GM19099 (cell line): ENCODE results near the gene NADSYN1.

ENCODE experiments used
- POLR2A ChIP-seq: IDR thresholded peaks from 3 replicates; pipeline ENCODE4 v1.6.1; 2011; ENCODE audit warnings: low read depth; ENCODE audit not compliant: insufficient read length; ENCODE audit errors: extremely low read depth

Gene NADSYN1

GRCh38 chr11:71474141-71474770, 21.3 kb downstream of the NADSYN1 start:
- no peak for TF ChIP-seq POLR2A

DNA sequence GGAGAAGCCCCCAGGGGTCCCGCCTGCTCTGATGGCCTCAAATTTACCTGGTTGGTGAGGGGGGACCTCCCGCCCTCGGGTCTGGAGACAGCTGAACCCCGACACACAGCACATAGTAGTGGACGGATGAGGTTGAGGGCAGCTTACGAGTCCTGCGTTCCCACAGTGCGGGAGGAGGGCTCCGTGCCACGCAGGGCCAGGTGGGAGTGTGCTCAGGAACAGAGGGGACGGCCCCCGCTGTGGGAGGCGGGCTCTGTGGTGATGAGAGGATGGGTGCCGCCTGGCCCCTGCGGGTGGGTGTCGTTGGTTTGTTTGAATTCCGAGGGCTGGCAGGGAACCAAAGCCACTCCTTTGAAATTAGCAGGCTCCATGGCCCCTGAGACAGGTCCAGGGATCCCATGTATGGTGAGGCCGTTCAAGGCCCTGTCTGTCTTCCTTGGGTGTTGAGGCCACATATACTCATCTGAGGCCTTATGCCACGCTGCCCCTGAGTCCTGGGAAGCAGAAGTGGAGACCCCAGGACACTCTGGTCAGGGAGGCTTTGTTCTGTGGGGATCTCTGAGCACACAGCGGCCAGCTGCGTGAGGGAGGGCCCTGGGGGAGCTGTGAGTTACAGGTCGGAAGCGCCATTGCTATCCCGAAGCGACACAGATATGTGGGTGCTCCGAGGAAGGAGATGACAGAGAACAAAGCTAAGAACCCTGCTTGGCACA, 21.9 kb downstream of the NADSYN1 start:
- no peak for TF ChIP-seq POLR2A

- TF ChIP-seq POLR2A, result no peak
Measured at GRCh38 chr11:71476031-71476430, 23.0 kb downstream of the NADSYN1 start.

GRCh38 chr11:71476926-71477640, 24.1 kb downstream of the NADSYN1 start:
- TF ChIP-seq POLR2A, result no peak

DNA sequence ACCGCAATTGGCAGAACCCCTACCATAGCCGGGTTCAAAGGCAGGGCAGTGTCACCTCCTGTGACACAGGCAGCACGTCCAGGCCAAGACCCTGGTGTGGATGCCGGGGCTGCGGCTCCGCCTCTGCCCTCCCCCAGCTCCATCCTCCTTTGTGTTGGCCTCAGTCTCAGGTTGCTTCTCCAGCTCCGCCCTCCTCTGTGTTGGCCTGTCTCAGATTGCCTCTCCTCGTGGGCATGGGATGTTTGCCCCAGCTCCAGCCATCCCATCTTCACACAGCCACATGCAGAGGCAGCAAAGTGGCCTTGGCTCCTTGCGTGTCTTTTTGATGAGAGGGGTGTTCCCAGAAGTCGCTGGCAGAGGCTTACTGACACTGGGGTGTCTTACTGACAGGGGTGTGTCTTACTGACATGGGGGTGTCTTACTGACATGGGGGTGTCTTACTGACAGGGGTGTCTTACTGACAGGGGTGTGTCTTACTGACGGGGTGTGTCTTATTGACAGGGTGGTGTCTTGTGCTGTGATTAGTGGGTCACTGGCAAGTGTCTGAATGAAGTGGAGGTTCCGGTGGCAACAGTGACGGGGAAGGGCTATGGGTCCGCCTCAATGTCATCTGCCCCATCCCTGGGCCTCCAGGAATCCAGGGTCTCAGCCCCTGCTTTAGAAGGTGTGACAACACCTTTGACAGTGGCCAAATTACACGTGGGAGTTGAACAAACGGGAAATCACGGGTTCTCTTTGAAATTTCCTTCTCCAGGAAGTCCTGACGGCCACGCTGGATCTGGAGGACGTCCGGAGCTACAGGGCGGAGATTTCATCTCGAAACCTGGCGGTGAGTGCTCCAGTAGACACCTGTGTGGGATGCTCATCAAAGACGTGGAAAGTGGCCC, 24.9 kb downstream of the NADSYN1 start:
- TF ChIP-seq POLR2A, result no peak

- TF ChIP-seq POLR2A, result no peak
Measured at GRCh38 chr11:71478528-71478840, 25.5 kb downstream of the NADSYN1 start.

DNA sequence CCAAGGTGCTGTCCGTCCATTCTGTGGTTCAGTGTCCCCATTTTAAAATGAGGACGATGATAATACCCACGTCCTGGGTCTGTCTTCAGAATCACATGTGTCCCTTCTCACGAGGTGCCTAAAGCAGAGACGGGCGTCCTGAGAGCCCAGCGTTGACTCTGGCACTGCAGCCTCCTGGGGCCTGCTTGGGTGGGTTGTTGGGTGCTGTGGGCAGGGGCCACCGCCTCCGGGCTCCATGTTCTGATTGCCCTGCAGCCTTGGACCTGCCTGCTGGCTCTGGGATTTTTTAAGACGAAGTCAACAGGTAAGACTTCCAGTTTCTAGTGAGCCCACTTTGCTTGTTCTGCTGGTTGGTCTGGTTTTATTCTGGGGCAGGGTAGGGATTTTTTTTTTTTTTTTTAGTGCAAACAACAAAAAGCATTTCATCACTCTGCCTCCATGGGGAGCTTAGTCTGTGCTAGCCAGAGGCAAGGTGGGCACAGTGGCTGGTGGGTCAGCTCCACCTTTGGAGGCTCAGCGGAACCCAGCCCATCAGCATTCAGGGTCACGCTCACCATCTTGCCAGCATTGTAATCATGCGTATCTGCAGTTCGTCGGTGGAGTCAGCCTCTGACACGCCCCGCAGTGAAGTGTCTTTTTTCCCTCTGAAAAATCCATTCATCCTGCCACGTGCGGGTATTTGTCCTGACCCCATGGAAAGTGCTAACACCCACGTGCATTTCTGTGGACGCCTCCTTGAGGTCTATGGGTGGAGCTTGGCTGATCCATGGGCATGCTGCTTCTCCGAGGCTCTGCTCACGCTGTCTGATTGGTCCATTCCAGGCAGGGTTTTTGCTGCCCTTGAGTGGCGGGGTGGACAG, 28.3 kb downstream of the NADSYN1 start:
- TF ChIP-seq POLR2A, result no peak

DNA sequence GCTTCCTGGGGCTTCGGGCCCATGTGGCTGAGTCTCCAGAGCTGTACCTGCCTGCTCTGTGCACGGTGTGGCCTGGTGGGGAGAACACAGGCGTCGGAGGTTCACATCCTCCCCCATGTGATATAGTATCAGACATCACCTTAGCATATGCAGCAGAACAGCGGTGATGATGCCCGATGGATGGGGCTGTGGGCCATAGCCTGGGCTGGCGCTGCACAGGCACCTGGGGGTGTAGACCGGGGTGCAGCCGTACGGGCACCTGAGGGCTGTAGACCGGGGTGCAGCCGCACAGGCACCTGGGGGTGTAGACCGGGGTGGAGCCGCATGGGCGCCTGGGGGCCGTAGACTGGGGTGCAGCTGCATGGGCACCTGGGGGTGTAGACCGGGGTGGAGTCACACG, 29.2 kb downstream of the NADSYN1 start:
- no peak for TF ChIP-seq POLR2A

GRCh38 chr11:71482746-71483364, 29.9 kb downstream of the NADSYN1 start:
- TF ChIP-seq POLR2A, result no peak

- TF ChIP-seq POLR2A, result no peak
Measured at GRCh38 chr11:71483692-71484091, 30.7 kb downstream of the NADSYN1 start.

- TF ChIP-seq POLR2A, result no peak
Measured at GRCh38 chr11:71484248-71485062, 31.5 kb downstream of the NADSYN1 start.

DNA sequence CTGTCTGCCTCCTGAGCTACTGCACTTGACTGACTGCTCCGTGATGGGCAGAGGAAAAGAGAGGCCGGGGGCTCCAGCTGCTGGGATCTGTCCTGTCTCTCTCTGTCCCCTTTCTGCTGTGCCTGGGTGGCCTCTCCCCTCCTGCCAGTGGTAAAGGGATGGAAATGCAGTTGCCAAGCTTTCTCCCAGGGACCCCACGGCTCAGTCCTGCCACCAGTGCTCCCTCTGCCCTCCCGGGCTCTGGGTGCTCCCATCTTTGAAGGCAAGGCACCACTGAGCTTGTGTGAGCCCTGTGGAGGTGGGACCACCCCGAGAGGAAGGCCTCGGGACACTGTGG, 32.0 kb downstream of the NADSYN1 start:
- TF ChIP-seq POLR2A, result no peak

- TF ChIP-seq POLR2A, result no peak
Measured at GRCh38 chr11:71485466-71485865, 32.5 kb downstream of the NADSYN1 start.
